Ishikawa (cell line): ENCODE results near the gene THRB.

Source experiments
- EP300 ChIP-seq: IDR thresholded peaks from 2 replicates; pipeline ENCODE4 v1.6.1; 2012; ENCODE audit warnings: borderline replicate concordance
- FOXM1 ChIP-seq: IDR thresholded peaks from 2 replicates; pipeline ENCODE4 v1.6.1; 2012; ENCODE audit warnings: low read depth, borderline replicate concordance
- MAX ChIP-seq: IDR thresholded peaks from 2 replicates; pipeline ENCODE4 v1.6.1; 2012
- TCF12 ChIP-seq: IDR thresholded peaks from 2 replicates; pipeline ENCODE4 v1.6.1; 2012; ENCODE audit warnings: low read depth
- TF ChIP-seq, protein P1 (sequence below): IDR thresholded peaks from 2 replicates; pipeline ENCODE4 v1.6.1; 2012; ENCODE audit warnings: low read depth, mild to moderate bottlenecking

DNA sequence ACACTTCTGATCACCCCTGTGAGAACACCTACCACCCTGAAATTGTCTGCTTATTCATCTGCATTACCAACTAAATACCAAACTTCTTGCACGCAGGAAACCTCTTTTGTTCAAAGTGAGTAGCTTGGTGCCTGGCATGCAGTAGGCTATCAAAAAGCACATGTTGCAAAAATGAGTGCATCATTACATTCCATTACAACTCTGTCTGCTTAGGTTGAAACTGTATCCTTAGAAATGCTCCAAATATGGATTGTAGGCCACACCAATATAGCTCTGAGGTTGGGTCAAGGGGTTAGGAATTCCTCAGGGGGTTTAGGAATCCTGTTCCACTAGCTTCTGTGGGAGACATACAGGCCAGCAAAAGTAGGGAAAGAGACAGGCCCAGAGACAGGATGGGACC lies 107.2 kb downstream of the THRB start:
- no peak for TF ChIP-seq EP300
- TF ChIP-seq, protein P1, sequence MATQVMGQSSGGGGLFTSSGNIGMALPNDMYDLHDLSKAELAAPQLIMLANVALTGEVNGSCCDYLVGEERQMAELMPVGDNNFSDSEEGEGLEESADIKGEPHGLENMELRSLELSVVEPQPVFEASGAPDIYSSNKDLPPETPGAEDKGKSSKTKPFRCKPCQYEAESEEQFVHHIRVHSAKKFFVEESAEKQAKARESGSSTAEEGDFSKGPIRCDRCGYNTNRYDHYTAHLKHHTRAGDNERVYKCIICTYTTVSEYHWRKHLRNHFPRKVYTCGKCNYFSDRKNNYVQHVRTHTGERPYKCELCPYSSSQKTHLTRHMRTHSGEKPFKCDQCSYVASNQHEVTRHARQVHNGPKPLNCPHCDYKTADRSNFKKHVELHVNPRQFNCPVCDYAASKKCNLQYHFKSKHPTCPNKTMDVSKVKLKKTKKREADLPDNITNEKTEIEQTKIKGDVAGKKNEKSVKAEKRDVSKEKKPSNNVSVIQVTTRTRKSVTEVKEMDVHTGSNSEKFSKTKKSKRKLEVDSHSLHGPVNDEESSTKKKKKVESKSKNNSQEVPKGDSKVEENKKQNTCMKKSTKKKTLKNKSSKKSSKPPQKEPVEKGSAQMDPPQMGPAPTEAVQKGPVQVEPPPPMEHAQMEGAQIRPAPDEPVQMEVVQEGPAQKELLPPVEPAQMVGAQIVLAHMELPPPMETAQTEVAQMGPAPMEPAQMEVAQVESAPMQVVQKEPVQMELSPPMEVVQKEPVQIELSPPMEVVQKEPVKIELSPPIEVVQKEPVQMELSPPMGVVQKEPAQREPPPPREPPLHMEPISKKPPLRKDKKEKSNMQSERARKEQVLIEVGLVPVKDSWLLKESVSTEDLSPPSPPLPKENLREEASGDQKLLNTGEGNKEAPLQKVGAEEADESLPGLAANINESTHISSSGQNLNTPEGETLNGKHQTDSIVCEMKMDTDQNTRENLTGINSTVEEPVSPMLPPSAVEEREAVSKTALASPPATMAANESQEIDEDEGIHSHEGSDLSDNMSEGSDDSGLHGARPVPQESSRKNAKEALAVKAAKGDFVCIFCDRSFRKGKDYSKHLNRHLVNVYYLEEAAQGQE: no peak
- no peak for TF ChIP-seq MAX
- no peak for TF ChIP-seq FOXM1
- TF ChIP-seq TCF12: no peak
